ENCODE data around the gene GPATCH2L. TPM values are rescaled to one million over a fixed set of nuclear protein-coding genes. Genes with fewer than 3 reads are reported as not detected.
A peak's percentile ranks its signal among the peaks of the same experiment; 100 is the strongest.

Gene GPATCH2L
- polyA plus RNA-seq, 6 donors from 2014 or later, result 10.7 to 18.1 (median 13.3) TPM

DNA sequence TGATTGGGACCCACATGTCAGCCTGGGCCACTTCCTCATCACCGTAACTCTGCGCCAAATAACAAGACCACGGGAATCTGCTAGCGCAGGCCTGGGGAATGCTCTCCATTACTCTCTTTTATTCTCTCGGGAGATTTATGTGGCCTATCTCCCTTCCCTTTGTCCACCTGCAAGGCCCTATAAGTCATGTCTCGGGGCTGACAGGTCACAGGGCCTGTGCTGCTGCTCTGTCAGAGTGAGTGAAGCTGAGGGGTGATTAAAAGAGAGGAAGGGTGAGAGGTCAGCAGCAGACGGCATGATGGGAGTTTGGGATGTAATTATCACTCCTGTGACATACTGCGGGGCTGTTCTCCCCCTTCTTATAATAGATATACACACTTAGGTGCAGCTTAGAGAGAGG, 26.2 kb upstream of the GPATCH2L start:
- no peaks in the 10 kb centered on the region for H3K4me1 Mint-ChIP-seq
- H3K27me3 Mint-ChIP-seq, result peaks cover 33 to 64% (median 54%) of the 10 kb centered on the region in 3 donors
- H3K9me3 Mint-ChIP-seq, result peaks cover 0 to 11% (median 0%) of the 10 kb centered on the region in 7 donors
- peak overlapping the region in 1 of 6 donors; percentile 86 for H3K27ac Mint-ChIP-seq
- ATAC-seq (ENCODE audit: low read depth in 2 of 2), result no peak
- no peak for DNase-seq
- no peak overlapping the region for H3K4me3 Mint-ChIP-seq
- H3K36me3 Mint-ChIP-seq, result peaks cover 0 to 5% of the 10 kb centered on the region in 2 donors

DNA sequence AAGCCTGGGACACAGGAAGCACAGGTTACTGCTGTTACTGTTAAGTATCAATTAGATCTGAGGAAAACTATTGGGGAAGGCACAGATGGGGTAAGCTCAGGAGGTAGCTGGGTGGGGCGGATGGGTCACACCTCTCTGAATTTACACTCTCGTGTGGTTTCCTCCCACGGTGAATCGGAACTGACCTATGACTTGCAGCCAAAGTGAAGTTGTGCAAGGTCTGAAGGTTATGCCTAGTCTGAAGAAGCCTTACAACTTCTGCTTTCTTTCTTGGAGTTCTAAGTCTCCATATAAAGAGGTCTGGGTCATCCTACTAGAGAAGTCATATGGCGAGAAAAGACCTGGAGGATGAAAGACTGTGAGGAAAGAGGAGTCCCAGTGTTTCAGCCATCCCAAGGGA, 25.6 kb upstream of the GPATCH2L start:
- no peak overlapping the region for H3K4me3 Mint-ChIP-seq
- peaks cover 0 to 4% (median 0%) of the 10 kb centered on the region in 3 donors for H3K4me1 Mint-ChIP-seq
- peaks cover 0 to 5% of the 10 kb centered on the region in 2 donors for H3K36me3 Mint-ChIP-seq
- peaks cover 38 to 70% (median 60%) of the 10 kb centered on the region in 3 donors for H3K27me3 Mint-ChIP-seq
- peak overlapping the region in 1 of 6 donors; percentile 3 for H3K27ac Mint-ChIP-seq
- H3K9me3 Mint-ChIP-seq, result peaks cover 0 to 11% (median 0%) of the 10 kb centered on the region in 7 donors
- no peak for DNase-seq
- no peak for ATAC-seq (ENCODE audit: low read depth in 2 of 2)

DNA sequence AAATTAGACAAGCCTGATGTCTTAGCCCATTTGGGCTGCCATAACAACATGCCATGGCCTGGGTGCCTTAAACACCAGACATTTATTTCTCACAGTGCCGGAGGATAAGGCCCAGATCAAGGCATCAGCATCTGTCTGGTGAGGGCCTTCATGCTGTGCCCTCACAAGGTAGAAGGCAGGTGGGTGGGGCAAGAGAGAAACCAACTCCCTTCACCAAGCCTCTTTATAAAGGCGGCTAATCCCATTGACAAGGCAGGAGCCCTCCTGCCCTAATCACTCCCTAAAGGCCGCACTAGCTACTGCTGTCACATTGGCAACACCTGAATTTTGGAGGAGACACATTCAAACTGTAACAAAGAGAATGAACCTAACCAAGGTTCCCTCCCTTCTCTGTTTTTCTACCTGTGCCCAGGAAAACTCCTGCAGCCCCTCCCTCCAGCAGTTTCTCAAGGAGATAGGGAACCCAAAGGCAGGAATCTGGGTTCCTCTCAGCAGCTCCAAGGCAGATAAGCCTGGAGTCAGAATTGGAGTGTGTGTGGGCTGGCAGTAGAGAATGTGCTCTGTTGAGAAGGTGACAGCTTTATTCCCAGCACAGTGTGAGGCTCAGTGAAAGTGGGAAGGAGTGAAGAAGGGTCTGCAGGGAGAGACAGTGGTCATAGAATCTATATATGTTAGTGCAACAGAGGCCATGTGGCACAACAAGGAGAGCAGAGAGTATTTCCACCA, 21.7 kb upstream of the GPATCH2L start:
- Mint-ChIP-seq H3K9me3 (peaks cover 0 to 11% (median 3%) of the 10 kb centered on the region in 7 donors), H3K27me3 (peaks cover 69 to 97% (median 88%) of the 10 kb centered on the region in 3 donors), H3K4me1 (peaks cover 0 to 4% (median 0%) of the 10 kb centered on the region in 3 donors), H3K36me3 (peaks cover 5 to 20% of the 10 kb centered on the region in 2 donors), H3K4me3 (no peak overlapping the region), H3K27ac (no peak overlapping the region)
- DNase-seq (no peak), ATAC-seq (ENCODE audit: low read depth in 2 of 2) (no peak)

DNA sequence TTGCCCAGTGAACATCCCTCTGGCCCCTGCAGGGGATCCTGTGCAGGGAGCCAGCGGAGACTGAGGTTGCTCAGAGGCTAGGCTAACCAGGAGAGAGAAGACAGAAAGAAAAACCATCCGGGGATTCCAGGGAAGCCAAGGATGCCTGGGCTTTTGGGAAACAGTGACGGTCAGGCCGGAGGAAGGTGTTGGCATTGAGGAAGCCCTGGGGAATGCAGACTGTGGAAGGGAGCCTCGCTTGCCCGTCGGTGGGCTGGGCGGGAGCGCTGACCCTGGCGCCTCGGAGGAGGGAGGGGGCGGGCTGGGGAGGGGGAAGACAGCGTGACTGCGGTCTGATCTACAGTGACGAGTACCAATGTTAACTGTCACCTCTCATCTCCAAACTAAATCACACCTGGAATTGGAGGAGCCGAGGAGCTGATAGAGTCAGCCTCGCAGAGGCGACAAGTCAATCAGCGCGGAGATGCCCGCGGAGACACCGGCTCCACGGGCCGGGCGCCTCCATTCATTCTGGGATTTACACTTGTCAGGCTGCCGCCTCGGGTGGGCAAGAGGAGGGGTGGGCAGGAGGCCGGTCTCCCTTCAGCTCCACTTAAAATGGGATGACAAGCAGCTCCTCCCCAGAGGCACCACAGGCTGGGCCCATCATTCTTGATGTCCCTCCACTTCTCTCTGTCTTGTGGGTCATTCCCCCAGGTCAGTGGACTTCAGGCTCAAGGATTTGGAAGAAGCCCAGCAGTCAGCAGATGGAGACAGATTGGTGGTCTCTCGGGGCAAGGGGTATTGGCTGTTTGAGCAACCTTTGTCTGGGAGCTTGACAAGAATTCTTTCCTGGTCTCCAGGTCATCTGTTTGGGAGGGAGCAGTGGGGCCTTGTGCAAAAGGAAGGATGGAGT, 20.4 kb upstream of the GPATCH2L start:
- peaks cover 69 to 98% (median 90%) of the 10 kb centered on the region in 3 donors for H3K27me3 Mint-ChIP-seq
- H3K4me1 Mint-ChIP-seq, result peaks cover 0 to 4% (median 0%) of the 10 kb centered on the region in 3 donors
- DNase-seq, result no peak
- ATAC-seq (ENCODE audit: low read depth in 2 of 2), result no peak
- peaks cover 5 to 20% of the 10 kb centered on the region in 2 donors for H3K36me3 Mint-ChIP-seq
- H3K4me3 Mint-ChIP-seq, result peak overlapping the region in 1 of 8 donors; percentile 74
- no peak overlapping the region for H3K27ac Mint-ChIP-seq
- peaks cover 0 to 9% (median 3%) of the 10 kb centered on the region in 7 donors for H3K9me3 Mint-ChIP-seq

DNA sequence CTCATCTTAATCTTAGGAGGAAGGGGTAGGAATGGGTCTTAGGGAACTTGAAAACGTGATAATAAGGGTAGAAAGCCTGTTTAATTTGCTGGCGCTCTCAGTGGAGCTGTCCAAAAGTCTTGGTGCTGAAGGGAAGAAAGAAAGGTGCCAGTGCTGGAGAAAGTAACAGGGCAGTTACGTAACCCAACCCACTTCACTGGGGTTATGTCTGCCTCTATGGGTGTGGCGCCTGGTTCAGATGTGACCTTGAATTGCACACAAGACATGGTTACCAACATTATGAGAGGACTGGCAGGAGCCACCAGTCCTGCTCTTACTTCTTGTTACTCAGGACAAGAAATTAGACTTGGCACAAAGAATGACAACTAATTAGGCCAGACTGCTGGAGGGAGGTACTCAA, 18.6 kb upstream of the GPATCH2L start:
- peaks cover 0 to 9% (median 4%) of the 10 kb centered on the region in 7 donors for H3K9me3 Mint-ChIP-seq
- H3K27ac Mint-ChIP-seq, result no peak overlapping the region
- H3K4me1 Mint-ChIP-seq, result peaks cover 3 to 9% (median 4%) of the 10 kb centered on the region in 3 donors
- H3K27me3 Mint-ChIP-seq, result peaks cover 70 to 94% (median 90%) of the 10 kb centered on the region in 3 donors
- no peak for ATAC-seq (ENCODE audit: low read depth in 2 of 2)
- H3K4me3 Mint-ChIP-seq, result no peak overlapping the region
- H3K36me3 Mint-ChIP-seq, result peaks cover 0 to 20% of the 10 kb centered on the region in 2 donors
- no peak for DNase-seq

DNA sequence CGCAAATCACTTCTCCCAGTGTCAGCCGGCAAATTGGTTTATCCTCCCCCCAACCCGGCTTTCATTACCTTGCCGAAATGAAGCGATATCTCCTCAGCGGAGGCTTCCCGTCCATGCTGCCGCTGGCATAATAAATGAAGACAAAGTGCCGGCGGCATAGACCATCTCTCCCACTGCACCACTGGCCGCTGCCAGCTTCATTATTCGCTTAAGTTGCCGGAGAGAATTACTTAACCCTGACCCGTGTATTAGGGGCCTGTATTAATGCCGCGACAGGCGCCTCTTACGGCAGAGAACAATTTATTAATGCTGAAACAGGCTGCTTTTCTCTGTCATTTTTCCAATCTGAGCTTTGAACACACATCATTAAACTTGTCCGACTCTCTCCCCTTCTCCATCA, 17.5 kb upstream of the GPATCH2L start:
- Mint-ChIP-seq H3K9me3 (peaks cover 0 to 9% (median 5%) of the 10 kb centered on the region in 7 donors), H3K36me3 (peaks cover 0 to 20% of the 10 kb centered on the region in 2 donors), H3K27ac (peak overlapping the region in 1 of 6 donors; percentile 7), H3K27me3 (peaks cover 69 to 94% (median 89%) of the 10 kb centered on the region in 3 donors), H3K4me1 (peaks cover 6 to 15% (median 12%) of the 10 kb centered on the region in 3 donors), H3K4me3 (no peak overlapping the region)
- no peak for ATAC-seq (ENCODE audit: low read depth in 2 of 2)
- no peak for DNase-seq

DNA sequence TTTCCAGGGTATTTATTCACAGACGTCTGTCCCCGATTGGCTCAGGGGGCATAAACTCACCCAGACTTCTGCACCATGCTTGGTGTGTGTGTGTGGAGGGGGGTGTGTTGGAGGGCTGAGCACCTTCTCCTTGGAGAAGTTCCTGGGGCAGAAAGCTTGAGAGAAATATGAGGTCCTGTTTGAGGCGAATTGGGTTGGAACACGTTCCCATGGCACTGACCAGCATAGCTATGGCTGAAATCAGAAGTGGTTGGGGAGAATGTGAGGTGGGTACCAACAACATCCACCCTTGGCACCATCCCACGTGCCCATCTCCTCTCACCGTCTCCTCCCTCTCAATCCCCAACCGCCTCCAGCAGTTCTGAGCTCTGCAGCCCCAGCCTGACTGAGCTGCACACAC, 16.0 kb upstream of the GPATCH2L start:
- H3K4me3 Mint-ChIP-seq, result no peak overlapping the region
- peaks cover 70 to 94% (median 93%) of the 10 kb centered on the region in 3 donors for H3K27me3 Mint-ChIP-seq
- no peak for ATAC-seq (ENCODE audit: low read depth in 2 of 2)

DNA sequence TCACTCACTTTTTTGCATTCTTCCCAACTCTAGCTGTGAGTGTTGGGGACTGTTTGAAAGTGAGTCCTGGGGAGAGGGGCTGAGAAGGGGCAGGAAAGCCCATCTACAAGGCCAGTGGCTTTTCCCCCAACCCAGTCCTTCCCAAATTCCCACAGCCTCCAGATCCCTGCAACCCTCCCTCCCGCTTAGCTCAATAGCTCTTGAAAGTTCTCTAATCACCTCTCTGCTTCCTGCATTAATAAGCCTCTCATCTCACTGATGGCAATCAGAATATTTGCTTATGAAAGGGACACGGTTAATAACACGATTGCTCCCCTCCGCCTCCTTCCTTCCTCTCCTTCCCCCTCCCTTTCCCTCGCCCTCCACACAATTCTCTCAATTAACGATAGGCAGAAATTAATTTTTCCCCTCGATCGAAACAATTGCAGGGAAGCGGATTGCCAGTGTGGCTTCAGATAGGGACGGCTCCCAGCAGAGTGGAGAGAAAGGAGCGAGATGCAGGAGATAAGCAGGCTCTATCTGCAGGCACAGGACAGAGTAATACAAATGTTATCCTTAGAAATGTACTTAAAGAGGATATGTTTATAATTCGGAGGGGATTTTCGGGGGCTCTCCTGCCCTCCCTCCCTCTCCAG, 15.1 kb upstream of the GPATCH2L start:
- H3K4me3 Mint-ChIP-seq, result no peak overlapping the region
- H3K9me3 Mint-ChIP-seq, result peaks cover 2 to 13% (median 12%) of the 10 kb centered on the region in 7 donors
- no peak overlapping the region for H3K27ac Mint-ChIP-seq
- peaks cover 67 to 94% (median 92%) of the 10 kb centered on the region in 3 donors for H3K27me3 Mint-ChIP-seq
- peaks cover 6 to 14% (median 12%) of the 10 kb centered on the region in 3 donors for H3K4me1 Mint-ChIP-seq
- peaks cover 7 to 29% of the 10 kb centered on the region in 2 donors for H3K36me3 Mint-ChIP-seq
- ATAC-seq (ENCODE audit: low read depth in 2 of 2) (no peak), DNase-seq (no peak)

More for the DNA sequence above, 16.0 kb upstream of the GPATCH2L start:
- H3K36me3 Mint-ChIP-seq, result peaks cover 5 to 28% of the 10 kb centered on the region in 2 donors
- H3K9me3 Mint-ChIP-seq, result peaks cover 0 to 12% (median 7%) of the 10 kb centered on the region in 7 donors
- no peak for DNase-seq
- peaks cover 6 to 15% (median 14%) of the 10 kb centered on the region in 3 donors for H3K4me1 Mint-ChIP-seq
- H3K27ac Mint-ChIP-seq, result no peak overlapping the region

DNA sequence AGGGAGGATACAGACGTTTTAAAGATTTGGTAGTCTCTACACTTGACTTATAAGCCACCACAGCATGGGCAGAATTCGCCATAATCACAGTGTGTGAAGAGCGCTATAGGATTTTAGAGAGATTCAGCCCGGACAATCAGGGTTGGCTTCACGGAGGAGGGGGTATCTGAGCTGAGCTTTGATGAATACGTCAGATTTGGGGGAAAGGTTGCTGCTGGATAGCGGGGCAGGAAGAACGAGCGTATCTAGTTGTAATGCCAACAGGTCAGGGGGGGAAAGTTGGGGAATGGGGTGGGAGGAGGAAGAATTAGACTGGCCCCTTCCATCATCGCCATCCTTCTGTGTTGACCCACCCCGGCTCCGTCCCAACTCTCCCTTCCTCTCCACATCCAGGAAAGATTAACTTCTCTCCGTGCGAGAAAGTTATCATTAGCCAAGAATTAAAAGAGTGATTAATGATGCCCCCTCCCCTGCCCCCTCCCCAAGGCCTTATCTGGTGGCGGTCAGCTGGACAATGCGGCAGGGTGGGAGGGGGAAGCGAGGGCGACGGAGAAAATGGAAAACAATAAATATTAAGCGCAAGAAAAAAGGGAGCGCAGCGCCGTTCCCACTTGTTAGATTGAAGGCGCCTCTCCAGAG, 13.5 kb upstream of the GPATCH2L start:
- Mint-ChIP-seq H3K27me3 (peaks cover 55 to 84% (median 78%) of the 10 kb centered on the region in 3 donors), H3K4me3 (peak overlapping the region in 2 of 8 donors; percentile 6 to 60)

DNA sequence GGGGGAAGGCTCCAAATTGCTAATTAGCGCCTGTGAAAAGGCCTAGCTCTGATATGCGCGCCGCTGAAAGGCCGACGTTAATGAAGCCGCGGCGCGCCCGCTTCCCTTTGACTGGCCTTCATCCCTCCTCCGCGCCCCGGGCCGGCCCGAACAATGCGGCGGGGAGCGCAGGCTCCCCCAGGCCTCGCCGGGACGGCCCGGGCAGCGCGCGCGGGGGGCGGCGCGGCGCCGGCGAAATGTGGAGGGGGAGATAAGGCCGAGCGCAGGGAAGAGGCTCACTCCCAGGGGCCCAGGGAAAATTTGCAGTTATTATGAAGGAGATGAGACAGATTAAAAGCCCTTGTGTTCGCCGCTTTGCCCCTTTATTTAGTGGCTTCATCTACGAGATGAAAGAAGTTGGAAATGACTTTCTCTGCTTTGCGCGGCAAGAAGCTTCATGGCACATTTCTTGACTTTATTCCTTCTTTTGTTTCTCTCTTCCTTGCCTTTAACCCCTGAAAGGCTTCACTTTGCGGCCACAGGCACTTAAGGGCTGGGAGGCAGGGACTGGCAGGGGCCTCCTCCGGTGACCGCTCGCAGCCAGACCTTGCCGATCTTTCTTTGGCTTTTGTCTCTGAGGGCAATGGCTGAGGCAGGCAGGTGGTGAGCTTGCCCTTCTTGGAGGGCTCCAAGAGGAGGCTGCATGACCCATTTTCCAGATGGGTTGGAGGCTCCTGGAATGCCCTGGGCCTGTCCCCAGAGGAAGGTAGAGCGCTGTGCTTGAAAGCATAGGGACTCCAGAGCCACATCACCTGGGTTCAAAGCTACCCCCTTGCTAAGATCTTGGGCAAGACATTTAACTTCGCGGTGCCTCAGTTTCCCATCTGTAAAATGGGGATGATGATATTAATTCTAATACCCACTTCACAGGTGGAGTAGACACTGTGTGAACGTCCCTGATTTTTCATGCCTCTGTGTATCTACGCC, 12.7 kb upstream of the GPATCH2L start:
- Mint-ChIP-seq H3K27me3 (peaks cover 49 to 80% (median 69%) of the 10 kb centered on the region in 3 donors), H3K4me1 (peaks cover 6 to 14% (median 12%) of the 10 kb centered on the region in 3 donors), H3K36me3 (peaks cover 11 to 26% of the 10 kb centered on the region in 2 donors), H3K27ac (peak overlapping the region in 1 of 6 donors; percentile 57), H3K9me3 (peaks cover 8 to 38% (median 21%) of the 10 kb centered on the region in 7 donors), H3K4me3 (peak overlapping the region in 5 of 8 donors; percentile 6 to 81 (median 45))
- DNase-seq (no peak), ATAC-seq (ENCODE audit: low read depth in 2 of 2) (no peak)

More for the DNA sequence above, 13.5 kb upstream of the GPATCH2L start:
- H3K4me1 Mint-ChIP-seq, result peaks cover 6 to 14% (median 12%) of the 10 kb centered on the region in 3 donors
- peak overlapping the region in 1 of 6 donors; percentile 57 for H3K27ac Mint-ChIP-seq
- H3K9me3 Mint-ChIP-seq, result peaks cover 9 to 30% (median 17%) of the 10 kb centered on the region in 7 donors
- ATAC-seq (ENCODE audit: low read depth in 2 of 2) (no peak), DNase-seq (no peak)
- H3K36me3 Mint-ChIP-seq, result peaks cover 7 to 28% of the 10 kb centered on the region in 2 donors

DNA sequence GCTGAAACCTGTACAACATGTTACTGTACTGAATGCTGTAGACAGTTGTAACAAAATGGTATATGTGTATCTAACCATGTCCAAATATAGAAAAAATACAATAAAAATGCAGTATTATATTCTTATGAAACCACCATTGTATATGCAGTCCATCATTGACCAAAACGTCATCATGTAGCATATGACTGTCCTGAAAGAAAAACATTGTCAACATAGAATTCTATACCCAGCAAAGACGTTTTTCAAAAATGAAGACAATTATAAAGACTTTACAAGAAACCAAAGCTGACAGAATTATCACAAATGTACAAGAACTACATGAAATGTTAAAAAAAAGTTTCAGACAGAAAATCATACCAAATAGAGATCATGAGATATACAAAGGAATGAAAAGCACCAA, 8.1 kb upstream of the GPATCH2L start:
- H3K36me3 Mint-ChIP-seq, result peaks cover 11 to 37% of the 10 kb centered on the region in 2 donors
- peaks cover 31 to 54% (median 43%) of the 10 kb centered on the region in 3 donors for H3K27me3 Mint-ChIP-seq
- ATAC-seq (ENCODE audit: low read depth in 2 of 2), result no peak

More for the DNA sequence above, 8.1 kb upstream of the GPATCH2L start:
- Mint-ChIP-seq H3K4me1 (peaks cover 0 to 5% (median 3%) of the 10 kb centered on the region in 3 donors), H3K4me3 (no peak overlapping the region), H3K27ac (no peak overlapping the region), H3K9me3 (peaks cover 12 to 51% (median 29%) of the 10 kb centered on the region in 7 donors)
- no peak for DNase-seq
